OCI-LY1 (cell line): ENCODE data around the gene PXMP4.

ENCODE experiments used
- CTCF ChIP-seq: fragments of 200-600 bp; sonication (generic), shearing (Covaris generic); IDR thresholded peaks from 2 replicates; pipeline ENCODE4 v1.5.1; 2017; ENCODE audit warnings: mild to moderate bottlenecking, antibody characterized with exemption, low read length, moderate library complexity, mixed read lengths
- EZH2 ChIP-seq: fragments of 200-600 bp; sonication (generic), shearing (Covaris generic); IDR thresholded peaks from 2 replicates; pipeline ENCODE4 v1.8.0; 2017; ENCODE audit warnings: borderline replicate concordance, mixed run types, mild to moderate bottlenecking, antibody characterized with exemption, low read length, moderate library complexity, mixed read lengths

GRCh38 chr20:33667245-33667675 lies 52.9 kb downstream of the PXMP4 start:
- no peak for TF ChIP-seq CTCF
- no peak for TF ChIP-seq EZH2
